ENCODE measurements around the gene MTURN.

The MTURN gene

GRCh38 chr7:30166155-30166840 is 31.5 kb downstream of the MTURN start:
- no peak for DNase-seq

DNA sequence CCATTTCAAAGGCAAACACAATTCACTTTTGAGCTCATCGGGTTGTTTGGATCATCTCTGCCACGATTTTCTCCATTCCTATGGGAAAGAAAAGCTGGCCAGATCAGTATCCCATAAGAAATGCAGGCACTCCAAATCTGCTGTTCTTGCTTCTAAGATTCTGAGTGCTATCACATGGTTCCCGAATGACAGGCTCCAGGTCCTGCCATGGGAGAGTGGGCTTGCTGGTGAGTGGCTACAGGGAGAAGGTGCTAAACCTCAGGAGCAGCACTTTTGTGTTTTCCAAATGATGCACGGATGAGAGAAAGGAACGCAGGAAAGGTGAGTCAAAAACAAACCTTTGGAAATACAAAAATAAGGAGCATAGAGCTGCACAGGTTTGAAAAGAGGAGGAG is 32.1 kb downstream of the MTURN start:
- H3K14ac ChIP-seq (ENCODE audit: low read length in 2 of 2) = no peak overlapping the region
- no peak overlapping the region for H4K8ac ChIP-seq (ENCODE audit: low read length)
- H3K4ac ChIP-seq (ENCODE audit: low read depth in 1 of 2, low read length in 2 of 2) = no peak overlapping the region
- H2BK12ac ChIP-seq (ENCODE audit: low read length in 2 of 2) = no peak overlapping the region
- no peak for DNase-seq
- no peak overlapping the region for H3K23ac ChIP-seq (ENCODE audit: low read length in 2 of 2)
- no peak overlapping the region for H3K18ac ChIP-seq (ENCODE audit: low read depth in 1 of 2, low read length in 2 of 2)
- peaks cover 0 to 7% of the 10 kb centered on the region in 2 experiments for H3K27me3 ChIP-seq (ENCODE audit: control insufficient read depth in 1 of 2, insufficient read depth in 1 of 2, low read length in 2 of 2)
- no peak overlapping the region for H2AK5ac ChIP-seq (ENCODE audit: low read length, severe bottlenecking)
- H3K9me3 ChIP-seq (ENCODE audit: control insufficient read depth, low read length) = no peaks in the 10 kb centered on the region
- no peak overlapping the region for H3K4me2 ChIP-seq (ENCODE audit: low read length, poor library complexity, severe bottlenecking)
- peaks cover 1% of the 10 kb centered on the region for H3K79me1 ChIP-seq (replicated peaks; ENCODE audit: low read length, poor library complexity, severe bottlenecking)
- no peak overlapping the region for H3K4me3 ChIP-seq (ENCODE audit: insufficient read depth in 1 of 2, low read depth in 1 of 2, low read length in 2 of 2)
- no peak overlapping the region for H2AFZ ChIP-seq (ENCODE audit: low read depth, low read length)
- H3K36me3 ChIP-seq (ENCODE audit: control insufficient read depth in 1 of 2, insufficient read depth in 2 of 2, low read depth in 1 of 2, low read length in 2 of 2) = peaks cover 0 to 5% of the 10 kb centered on the region in 2 experiments
- H3K9ac ChIP-seq (ENCODE audit: low read length) = no peak overlapping the region
- H3K27ac ChIP-seq (ENCODE audit: low read length, poor library complexity, severe bottlenecking) = no peak overlapping the region
- peaks cover 14% of the 10 kb centered on the region for H3K4me1 ChIP-seq (ENCODE audit: control insufficient read depth, insufficient read depth, low read depth, low read length)
- no peak overlapping the region for H2BK120ac ChIP-seq (ENCODE audit: low read depth, low read length)
- H4K91ac ChIP-seq (ENCODE audit: low read length) = no peak overlapping the region
- H2BK5ac ChIP-seq (ENCODE audit: low read depth, low read length, poor library complexity, severe bottlenecking) = no peak overlapping the region
- H2BK15ac ChIP-seq (ENCODE audit: low read depth, poor library complexity, severe bottlenecking) = no peak overlapping the region
- WGBS = 88% methylated on average over 5 of the region's 5 CpGs

More at GRCh38 chr7:30166155-30166840, 31.5 kb downstream of the MTURN start:
- H3K9ac ChIP-seq (ENCODE audit: low read length) = no peak overlapping the region
- no peak overlapping the region for H2AK5ac ChIP-seq (ENCODE audit: low read length, severe bottlenecking)
- peaks cover 0 to 7% of the 10 kb centered on the region in 2 experiments for H3K27me3 ChIP-seq (ENCODE audit: control insufficient read depth in 1 of 2, insufficient read depth in 1 of 2, low read length in 2 of 2)
- H3K4me3 ChIP-seq (ENCODE audit: insufficient read depth in 1 of 2, low read depth in 1 of 2, low read length in 2 of 2) = no peak overlapping the region
- H4K91ac ChIP-seq (ENCODE audit: low read length) = no peak overlapping the region
- no peak overlapping the region for H2AFZ ChIP-seq (ENCODE audit: low read depth, low read length)
- H2BK120ac ChIP-seq (ENCODE audit: low read depth, low read length) = no peak overlapping the region
- no peak overlapping the region for H3K4ac ChIP-seq (ENCODE audit: low read depth in 1 of 2, low read length in 2 of 2)
- no peak overlapping the region for H3K27ac ChIP-seq (ENCODE audit: low read length, poor library complexity, severe bottlenecking)
- no peak overlapping the region for H2BK15ac ChIP-seq (ENCODE audit: low read depth, poor library complexity, severe bottlenecking)
- peaks cover 14% of the 10 kb centered on the region for H3K4me1 ChIP-seq (ENCODE audit: control insufficient read depth, insufficient read depth, low read depth, low read length)
- H3K23ac ChIP-seq (ENCODE audit: low read length in 2 of 2) = no peak overlapping the region
- peaks cover 3 to 5% of the 10 kb centered on the region in 2 experiments for H3K36me3 ChIP-seq (ENCODE audit: control insufficient read depth in 1 of 2, insufficient read depth in 2 of 2, low read depth in 1 of 2, low read length in 2 of 2)
- H3K79me1 ChIP-seq (replicated peaks; ENCODE audit: low read length, poor library complexity, severe bottlenecking) = peaks cover 1% of the 10 kb centered on the region
- no peak overlapping the region for H3K18ac ChIP-seq (ENCODE audit: low read depth in 1 of 2, low read length in 2 of 2)
- 83% methylated on average over 12 of the region's 12 CpGs for WGBS
- H2BK12ac ChIP-seq (ENCODE audit: low read length in 2 of 2) = no peak overlapping the region
- H4K8ac ChIP-seq (ENCODE audit: low read length) = no peak overlapping the region
- no peak overlapping the region for H3K14ac ChIP-seq (ENCODE audit: low read length in 2 of 2)
- H3K9me3 ChIP-seq (ENCODE audit: control insufficient read depth, low read length) = no peaks in the 10 kb centered on the region
- no peak overlapping the region for H2BK5ac ChIP-seq (ENCODE audit: low read depth, low read length, poor library complexity, severe bottlenecking)
- no peak overlapping the region for H3K4me2 ChIP-seq (ENCODE audit: low read length, poor library complexity, severe bottlenecking)

GRCh38 chr7:30167901-30168300 is 33.1 kb downstream of the MTURN start:
- no peak overlapping the region for H2BK15ac ChIP-seq (ENCODE audit: low read depth, poor library complexity, severe bottlenecking)
- no peak overlapping the region for H2BK12ac ChIP-seq (ENCODE audit: low read length in 2 of 2)
- H3K4ac ChIP-seq (ENCODE audit: low read depth in 1 of 2, low read length in 2 of 2) = no peak overlapping the region
- H4K8ac ChIP-seq (ENCODE audit: low read length) = no peak overlapping the region
- no peak overlapping the region for H4K91ac ChIP-seq (ENCODE audit: low read length)
- H2AFZ ChIP-seq (ENCODE audit: low read depth, low read length) = no peak overlapping the region
- H3K9ac ChIP-seq (ENCODE audit: low read length) = no peak overlapping the region
- H2AK5ac ChIP-seq (ENCODE audit: low read length, severe bottlenecking) = no peak overlapping the region
- no peak overlapping the region for H3K18ac ChIP-seq (ENCODE audit: low read depth in 1 of 2, low read length in 2 of 2)
- no peak overlapping the region for H3K4me3 ChIP-seq (ENCODE audit: insufficient read depth in 1 of 2, low read depth in 1 of 2, low read length in 2 of 2)
- 89% methylated on average over 6 of the region's 6 CpGs for WGBS
- H3K23ac ChIP-seq (ENCODE audit: low read length in 2 of 2) = no peak overlapping the region
- no peak for DNase-seq
- no peak overlapping the region for H3K27ac ChIP-seq (ENCODE audit: low read length, poor library complexity, severe bottlenecking)
- H3K36me3 ChIP-seq (ENCODE audit: control insufficient read depth in 1 of 2, insufficient read depth in 2 of 2, low read depth in 1 of 2, low read length in 2 of 2) = peaks cover 0 to 5% of the 10 kb centered on the region in 2 experiments
- peaks cover 0 to 7% of the 10 kb centered on the region in 2 experiments for H3K27me3 ChIP-seq (ENCODE audit: control insufficient read depth in 1 of 2, insufficient read depth in 1 of 2, low read length in 2 of 2)
- no peak overlapping the region for H3K14ac ChIP-seq (ENCODE audit: low read length in 2 of 2)
- H2BK5ac ChIP-seq (ENCODE audit: low read depth, low read length, poor library complexity, severe bottlenecking) = no peak overlapping the region
- H3K9me3 ChIP-seq (ENCODE audit: control insufficient read depth, low read length) = no peaks in the 10 kb centered on the region
- H3K79me1 ChIP-seq (replicated peaks; ENCODE audit: low read length, poor library complexity, severe bottlenecking) = peaks cover 1% of the 10 kb centered on the region
- H2BK120ac ChIP-seq (ENCODE audit: low read depth, low read length) = no peak overlapping the region
- H3K4me2 ChIP-seq (ENCODE audit: low read length, poor library complexity, severe bottlenecking) = no peak overlapping the region
- peaks cover 17% of the 10 kb centered on the region for H3K4me1 ChIP-seq (ENCODE audit: control insufficient read depth, insufficient read depth, low read depth, low read length)

GRCh38 chr7:30168835-30169573 is 34.2 kb downstream of the MTURN start:
- H2BK12ac ChIP-seq (ENCODE audit: low read length in 2 of 2) = no peak overlapping the region
- H3K4me1 ChIP-seq (ENCODE audit: control insufficient read depth, insufficient read depth, low read depth, low read length) = peaks cover 20% of the 10 kb centered on the region
- H2AFZ ChIP-seq (ENCODE audit: low read depth, low read length) = no peak overlapping the region
- H3K36me3 ChIP-seq (ENCODE audit: control insufficient read depth in 1 of 2, insufficient read depth in 2 of 2, low read depth in 1 of 2, low read length in 2 of 2) = peaks cover 0 to 5% of the 10 kb centered on the region in 2 experiments
- WGBS = 51% methylated on average over 16 of the region's 16 CpGs
- H4K91ac ChIP-seq (ENCODE audit: low read length) = no peak overlapping the region
- no peak overlapping the region for H3K4me2 ChIP-seq (ENCODE audit: low read length, poor library complexity, severe bottlenecking)
- no peak overlapping the region for H2AK5ac ChIP-seq (ENCODE audit: low read length, severe bottlenecking)
- H3K9ac ChIP-seq (ENCODE audit: low read length) = peak overlapping the region; percentile 68
- H3K27ac ChIP-seq (ENCODE audit: low read length, poor library complexity, severe bottlenecking) = no peak overlapping the region
- peaks cover under 1% of the 10 kb centered on the region for H3K79me1 ChIP-seq (replicated peaks; ENCODE audit: low read length, poor library complexity, severe bottlenecking)
- H3K14ac ChIP-seq (ENCODE audit: low read length in 2 of 2) = no peak overlapping the region
- H2BK15ac ChIP-seq (ENCODE audit: low read depth, poor library complexity, severe bottlenecking) = no peak overlapping the region
- H2BK120ac ChIP-seq (ENCODE audit: low read depth, low read length) = no peak overlapping the region
- no peak overlapping the region for H3K23ac ChIP-seq (ENCODE audit: low read length in 2 of 2)
- H3K27me3 ChIP-seq (ENCODE audit: control insufficient read depth in 1 of 2, insufficient read depth in 1 of 2, low read length in 2 of 2) = peaks cover 0 to 7% of the 10 kb centered on the region in 2 experiments
- H4K8ac ChIP-seq (ENCODE audit: low read length) = no peak overlapping the region
- H3K4me3 ChIP-seq (ENCODE audit: insufficient read depth in 1 of 2, low read depth in 1 of 2, low read length in 2 of 2) = peak overlapping the region in 1 of 2 experiments; percentile 54
- DNase-seq = peak; percentile 93
- no peaks in the 10 kb centered on the region for H3K9me3 ChIP-seq (ENCODE audit: control insufficient read depth, low read length)
- H2BK5ac ChIP-seq (ENCODE audit: low read depth, low read length, poor library complexity, severe bottlenecking) = no peak overlapping the region
- H3K18ac ChIP-seq (ENCODE audit: low read depth in 1 of 2, low read length in 2 of 2) = no peak overlapping the region
- no peak overlapping the region for H3K4ac ChIP-seq (ENCODE audit: low read depth in 1 of 2, low read length in 2 of 2)

Measured in mesenchymal stem cell (in vitro differentiated cells and primary cell).